IPS DF 6.9 (cell line): ENCODE data around the gene EFCAB11.

Source experiments
- DNase-seq: peaks from one replicate; pipeline ENCODE4 v3.0.0-alpha.2; 2013; ENCODE audit warnings: low read depth, low spot score
- H3K27ac ChIP-seq: one replicate; pipeline ENCODE4 v1.5.1; 2013; ENCODE audit warnings: low read length, control low read depth
- H3K27me3 ChIP-seq: 2 replicates; pipeline ENCODE4 v1.6.1; 2013; ENCODE audit warnings: mild to moderate bottlenecking, low read length; ENCODE audit not compliant: control insufficient read depth, insufficient read depth
- H3K36me3 ChIP-seq: 2 replicates; pipeline ENCODE4 v1.6.1; 2013; ENCODE audit warnings: low read length; ENCODE audit not compliant: control insufficient read depth, insufficient read depth
- H3K4me1 ChIP-seq: 2 replicates; pipeline ENCODE4 v1.6.1; 2013; ENCODE audit warnings: low read length; ENCODE audit not compliant: control insufficient read depth, insufficient read depth
- H3K4me3 ChIP-seq: 2 replicates; pipeline ENCODE4 v1.5.1; 2013; ENCODE audit warnings: mild to moderate bottlenecking, low read length
- H3K9me3 ChIP-seq: 2 replicates; pipeline ENCODE4 v1.6.1; 2013; ENCODE audit warnings: low read length, inconsistent platforms; ENCODE audit not compliant: control insufficient read depth, insufficient read depth
- WGBS: extraction: QIAGEN DNeasy Blood & Tissue Kit; methylation state at CpG from one replicate; pipeline ENCODE4 v1.1.7; 2013; ENCODE audit warnings: mixed read lengths, missing lambda C conversion rate; ENCODE audit not compliant: insufficient read length, insufficient coverage; 5-methylcytosine and 5-hydroxymethylcytosine counted together

Gene EFCAB11

GRCh38 chr14:89828471-89829165 lies 125.9 kb downstream of the EFCAB11 start:
- WGBS, result no CpG with 5 or more reads among the region's 5 CpGs
- DNase-seq, result no peak
- H3K36me3 ChIP-seq, result no peaks in the 10 kb centered on the region
- no peak overlapping the region for H3K27ac ChIP-seq
- H3K4me1 ChIP-seq, result no peaks in the 10 kb centered on the region
- no peaks in the 10 kb centered on the region for H3K9me3 ChIP-seq
- no peaks in the 10 kb centered on the region for H3K27me3 ChIP-seq
- H3K4me3 ChIP-seq, result no peak overlapping the region

DNA sequence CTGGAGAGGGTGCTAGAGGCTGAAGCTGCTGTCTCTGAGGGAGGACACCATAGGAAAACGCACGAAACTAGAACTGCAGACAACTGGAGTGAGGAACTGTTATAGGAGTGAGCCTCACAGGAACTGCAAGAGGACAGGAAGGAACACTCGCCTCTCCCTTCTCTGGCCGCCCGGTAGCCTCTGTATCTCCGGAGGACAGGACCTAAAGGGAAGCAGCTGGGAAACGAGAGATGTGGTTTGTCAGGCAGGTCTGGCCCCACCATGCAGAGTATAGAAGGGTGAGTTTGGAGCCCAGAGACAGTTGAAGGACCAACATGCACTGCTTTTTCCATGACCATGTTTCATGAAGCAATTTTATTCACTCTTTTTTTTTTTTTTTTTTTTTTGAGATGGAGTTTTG lies 127.3 kb downstream of the EFCAB11 start:
- no peak overlapping the region for H3K27ac ChIP-seq
- no peaks in the 10 kb centered on the region for H3K36me3 ChIP-seq
- H3K9me3 ChIP-seq, result no peaks in the 10 kb centered on the region
- no CpG with 5 or more reads among the region's 7 CpGs for WGBS
- no peaks in the 10 kb centered on the region for H3K27me3 ChIP-seq
- DNase-seq, result no peak
- H3K4me1 ChIP-seq, result no peaks in the 10 kb centered on the region
- no peak overlapping the region for H3K4me3 ChIP-seq

- no peaks in the 10 kb centered on the region for H3K4me1 ChIP-seq
- H3K27ac ChIP-seq, result no peak overlapping the region
- DNase-seq, result no peak
- no peaks in the 10 kb centered on the region for H3K36me3 ChIP-seq
- WGBS, result no CpG with 5 or more reads among the region's 3 CpGs
- no peaks in the 10 kb centered on the region for H3K9me3 ChIP-seq
- H3K27me3 ChIP-seq, result no peaks in the 10 kb centered on the region
- no peak overlapping the region for H3K4me3 ChIP-seq
Observed at GRCh38 chr14:89826596-89826995, 127.9 kb downstream of the EFCAB11 start.

DNA sequence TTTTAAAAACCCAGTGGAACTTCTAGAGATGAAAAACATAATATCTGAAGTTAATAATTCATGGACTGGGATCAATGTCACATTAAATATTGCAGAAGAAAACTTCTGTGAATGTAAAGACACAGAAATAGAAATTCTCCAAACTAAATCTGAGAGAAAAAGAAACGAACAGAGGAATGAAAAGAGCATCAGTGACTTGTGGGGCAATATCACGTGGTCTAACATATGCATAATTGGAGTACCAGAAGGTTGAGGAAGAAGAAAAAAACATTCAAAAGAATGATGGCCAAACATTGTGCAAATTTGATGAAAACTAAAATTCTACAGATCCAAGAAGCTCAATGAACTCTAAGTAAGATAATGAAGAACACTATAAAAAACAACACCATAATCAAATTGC lies 130.8 kb downstream of the EFCAB11 start:
- no peak overlapping the region for H3K27ac ChIP-seq
- H3K4me3 ChIP-seq, result no peak overlapping the region
- H3K9me3 ChIP-seq, result no peaks in the 10 kb centered on the region
- no CpG with 5 or more reads among the region's 2 CpGs for WGBS
- H3K36me3 ChIP-seq, result no peaks in the 10 kb centered on the region
- H3K4me1 ChIP-seq, result no peaks in the 10 kb centered on the region
- no peak for DNase-seq
- no peaks in the 10 kb centered on the region for H3K27me3 ChIP-seq

DNA sequence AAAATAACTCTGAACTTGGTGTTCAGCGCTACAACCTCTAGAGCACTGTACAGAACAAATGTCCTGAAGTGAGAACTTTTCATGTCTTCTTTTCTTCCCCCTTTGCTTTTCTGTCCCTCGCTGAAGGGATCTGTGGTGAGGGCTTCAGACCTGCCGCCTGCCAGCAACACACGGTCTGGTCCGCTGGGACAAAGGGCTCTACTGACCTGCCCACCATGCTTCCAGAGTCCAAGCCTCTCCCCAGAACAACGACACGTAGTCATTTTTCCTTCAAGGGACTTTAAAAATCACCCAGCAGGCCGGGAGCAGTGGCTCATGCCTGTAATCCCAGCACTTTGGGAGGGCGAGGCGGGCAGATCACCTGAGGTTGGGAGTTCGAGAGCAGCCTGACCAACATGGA lies 140.4 kb downstream of the EFCAB11 start:
- H3K9me3 ChIP-seq, result no peaks in the 10 kb centered on the region
- H3K36me3 ChIP-seq, result no peaks in the 10 kb centered on the region
- no peak overlapping the region for H3K27ac ChIP-seq
- no peaks in the 10 kb centered on the region for H3K27me3 ChIP-seq
- H3K4me3 ChIP-seq, result no peak overlapping the region
- WGBS, result no CpG with 5 or more reads among the region's 11 CpGs
- no peak for DNase-seq
- no peaks in the 10 kb centered on the region for H3K4me1 ChIP-seq

- Histone ChIP-seq H3K27ac (no peak overlapping the region), H3K4me3 (no peak overlapping the region), H3K9me3 (no peaks in the 10 kb centered on the region), H3K36me3 (no peaks in the 10 kb centered on the region), H3K27me3 (no peaks in the 10 kb centered on the region), H3K4me1 (no peaks in the 10 kb centered on the region)
- DNase-seq, result no peak
- no CpG with 5 or more reads among the region's 12 CpGs for WGBS
Observed at GRCh38 chr14:89813617-89814031, 140.9 kb downstream of the EFCAB11 start.

GRCh38 chr14:89811954-89812575 lies 142.5 kb downstream of the EFCAB11 start:
- H3K4me3 ChIP-seq, result no peak overlapping the region
- H3K27me3 ChIP-seq, result no peaks in the 10 kb centered on the region
- no peaks in the 10 kb centered on the region for H3K4me1 ChIP-seq
- WGBS, result no CpG with 5 or more reads among the region's 5 CpGs
- H3K27ac ChIP-seq, result no peak overlapping the region
- no peak for DNase-seq
- H3K9me3 ChIP-seq, result no peaks in the 10 kb centered on the region
- H3K36me3 ChIP-seq, result no peaks in the 10 kb centered on the region

GRCh38 chr14:89810101-89810500 lies 144.4 kb downstream of the EFCAB11 start:
- no peaks in the 10 kb centered on the region for H3K27me3 ChIP-seq
- H3K27ac ChIP-seq, result no peak overlapping the region
- no CpG with 5 or more reads among the region's 5 CpGs for WGBS
- H3K4me3 ChIP-seq, result no peak overlapping the region
- no peaks in the 10 kb centered on the region for H3K36me3 ChIP-seq
- no peaks in the 10 kb centered on the region for H3K9me3 ChIP-seq
- H3K4me1 ChIP-seq, result no peaks in the 10 kb centered on the region
- no peak for DNase-seq

GRCh38 chr14:89807892-89808291 lies 146.6 kb downstream of the EFCAB11 start:
- H3K9me3 ChIP-seq, result no peaks in the 10 kb centered on the region
- no peak overlapping the region for H3K27ac ChIP-seq
- H3K27me3 ChIP-seq, result no peaks in the 10 kb centered on the region
- H3K36me3 ChIP-seq, result no peaks in the 10 kb centered on the region
- H3K4me3 ChIP-seq, result no peak overlapping the region
- WGBS, result no CpG with 5 or more reads among the region's 6 CpGs
- no peaks in the 10 kb centered on the region for H3K4me1 ChIP-seq
- no peak for DNase-seq

- H3K27ac ChIP-seq, result no peak overlapping the region
- no peaks in the 10 kb centered on the region for H3K4me1 ChIP-seq
- no peaks in the 10 kb centered on the region for H3K9me3 ChIP-seq
- no peaks in the 10 kb centered on the region for H3K36me3 ChIP-seq
- H3K4me3 ChIP-seq, result no peak overlapping the region
- no peak for DNase-seq
- H3K27me3 ChIP-seq, result no peaks in the 10 kb centered on the region
Observed at GRCh38 chr14:89807151-89807550, 147.4 kb downstream of the EFCAB11 start.

- Histone ChIP-seq H3K4me3 (no peak overlapping the region), H3K27me3 (no peaks in the 10 kb centered on the region), H3K36me3 (no peaks in the 10 kb centered on the region), H3K27ac (no peak overlapping the region), H3K4me1 (no peaks in the 10 kb centered on the region), H3K9me3 (no peaks in the 10 kb centered on the region)
- DNase-seq, result no peak
- no CpG with 5 or more reads among the region's 2 CpGs for WGBS
Observed at GRCh38 chr14:89806451-89806850, 148.1 kb downstream of the EFCAB11 start.
